ENCODE data around the gene PLEKHG2. TPM values are rescaled to one million over a fixed set of nuclear protein-coding genes. Genes with fewer than 3 reads are reported as not detected.

Gene PLEKHG2
- total and polyA plus RNA-seq, 9 of the 15 experiments (the other 6 are each of a cell fraction or from before 2014, with no cell fraction given), result 0.98 to 45.7 (median 9.8) TPM

- TF ChIP-seq TSHZ1 (CRISPR knock-in tag; IDR thresholded peaks at IDR 0.05), result no peak
- TF ChIP-seq, protein P1, sequence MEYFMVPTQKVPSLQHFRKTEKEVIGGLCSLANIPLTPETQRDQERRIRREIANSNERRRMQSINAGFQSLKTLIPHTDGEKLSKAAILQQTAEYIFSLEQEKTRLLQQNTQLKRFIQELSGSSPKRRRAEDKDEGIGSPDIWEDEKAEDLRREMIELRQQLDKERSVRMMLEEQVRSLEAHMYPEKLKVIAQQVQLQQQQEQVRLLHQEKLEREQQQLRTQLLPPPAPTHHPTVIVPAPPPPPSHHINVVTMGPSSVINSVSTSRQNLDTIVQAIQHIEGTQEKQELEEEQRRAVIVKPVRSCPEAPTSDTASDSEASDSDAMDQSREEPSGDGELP (CRISPR knock-in tag; IDR thresholded peaks at IDR 0.05; ENCODE audit: borderline replicate concordance), result peak; percentile 83
- TF ChIP-seq E2F8 (IDR thresholded peaks at IDR 0.05; ENCODE audit: low read depth, partially characterized antibody), result peak; percentile 59
- TF ChIP-seq, protein P2, sequence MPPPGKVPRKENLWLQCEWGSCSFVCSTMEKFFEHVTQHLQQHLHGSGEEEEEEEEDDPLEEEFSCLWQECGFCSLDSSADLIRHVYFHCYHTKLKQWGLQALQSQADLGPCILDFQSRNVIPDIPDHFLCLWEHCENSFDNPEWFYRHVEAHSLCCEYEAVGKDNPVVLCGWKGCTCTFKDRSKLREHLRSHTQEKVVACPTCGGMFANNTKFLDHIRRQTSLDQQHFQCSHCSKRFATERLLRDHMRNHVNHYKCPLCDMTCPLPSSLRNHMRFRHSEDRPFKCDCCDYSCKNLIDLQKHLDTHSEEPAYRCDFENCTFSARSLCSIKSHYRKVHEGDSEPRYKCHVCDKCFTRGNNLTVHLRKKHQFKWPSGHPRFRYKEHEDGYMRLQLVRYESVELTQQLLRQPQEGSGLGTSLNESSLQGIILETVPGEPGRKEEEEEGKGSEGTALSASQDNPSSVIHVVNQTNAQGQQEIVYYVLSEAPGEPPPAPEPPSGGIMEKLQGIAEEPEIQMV (tag; conservative IDR thresholded peaks at IDR 0.05; ENCODE audit: low read depth), result 0 out of 2 replicates have a peak, but pooled peaks have one; percentile 10
- TF ChIP-seq BCOR (IDR thresholded peaks at IDR 0.05), result no peak
- TF ChIP-seq CXXC5 (CRISPR knock-in tag; IDR thresholded peaks at IDR 0.05), result peak; percentile 59; the same call in 1 of the 2 replicates
- no peak for TF ChIP-seq ZNF41 (CRISPR knock-in tag; conservative IDR thresholded peaks at IDR 0.05)
- TF ChIP-seq ZBTB17 (CRISPR knock-in tag; IDR thresholded peaks at IDR 0.05), result no peak
- peak; percentile 85; the same call in 1 of the 2 replicates for TF ChIP-seq POLR2AphosphoS2 (IDR thresholded peaks at IDR 0.05; ENCODE audit: low read length)
- TF ChIP-seq PCBP2 (IDR thresholded peaks at IDR 0.05; ENCODE audit: low read depth, low read length, poor library complexity, severe bottlenecking), result no peak
- TF ChIP-seq PHTF2 (CRISPR knock-in tag; IDR thresholded peaks at IDR 0.05), result no peak
- 0 out of 2 replicates have a peak, but pooled peaks have one; percentile 27 for TF ChIP-seq PKNOX1 (IDR thresholded peaks at IDR 0.05)
- 0 out of 4 replicates have a peak, but pooled peaks of 1 of the 2 experiments have one; percentile 20 for TF ChIP-seq SIN3A (IDR thresholded peaks at IDR 0.05; ENCODE audit: borderline replicate concordance in 2 of 2, control insufficient read depth in 1 of 2, low read depth in 2 of 2, low read length in 2 of 2)
- TF ChIP-seq GTF2E2 (tag; IDR thresholded peaks at IDR 0.05), result no peak
- 0 out of 2 replicates have a peak, but pooled peaks have one; percentile 35 for TF ChIP-seq CHD2 (IDR thresholded peaks at IDR 0.05; ENCODE audit: low read depth, low read length)
Measured at GRCh38 chr19:39430675-39431593, 18.5 kb downstream of the PLEKHG2 start (continued).
